H1 (cell line): ENCODE results near the gene RGCC. TPM values are rescaled to one million over a fixed set of nuclear protein-coding genes. Genes with fewer than 3 reads are reported as not detected.

ENCODE experiments used
- SRF ChIP-seq: IDR thresholded peaks from 2 replicates; pipeline ENCODE4 v1.6.1; 2011; ENCODE audit warnings: mild to moderate bottlenecking, low read depth, low read length, moderate library complexity
- polyA plus RNA-seq, 7 experiments: library from polyadenylated mRNA; depleted of rRNA in 3 of 7; stranded (reverse) in 5 of 7; unstranded in 2 of 7; fragments of >200 nt in 5 of 7; fragments of 200-250 nt in 2 of 7; gene quantifications; 1 replicate in 5 of 7; 2 replicates in 1 of 7; 4 replicates in 1 of 7; pipeline versions ENCODE4 v1.2.1 to v1.2.3, GENCODE V29; 2011 to 2013; ENCODE audit warnings: missing spikeins in 2 of 7, mixed read lengths in 2 of 7
- total RNA-seq: library from RNA; stranded (reverse); fragmentation: NEBNext Ultra II Directional; extraction: Animal tissue kit (Norgen Biotek cat#: 25700); gene quantifications from 2 replicates; pipeline ENCODE4 v1.2.1, GENCODE V29; 2021
- TF ChIP-seq, protein P1 (sequence below): IDR thresholded peaks from 2 replicates; pipeline ENCODE4 v1.6.1; 2012; ENCODE audit warnings: low read length, inconsistent platforms

RGCC gene
- total and polyA plus RNA-seq, 2 of the 8 experiments (the other 6 are each of a cell fraction or from before 2014, with no cell fraction given): 0.41 TPM; not detected in 1

GRCh38 chr13:41468631-41469030, 11.3 kb downstream of the RGCC start (continued):
- TF ChIP-seq, protein P1, sequence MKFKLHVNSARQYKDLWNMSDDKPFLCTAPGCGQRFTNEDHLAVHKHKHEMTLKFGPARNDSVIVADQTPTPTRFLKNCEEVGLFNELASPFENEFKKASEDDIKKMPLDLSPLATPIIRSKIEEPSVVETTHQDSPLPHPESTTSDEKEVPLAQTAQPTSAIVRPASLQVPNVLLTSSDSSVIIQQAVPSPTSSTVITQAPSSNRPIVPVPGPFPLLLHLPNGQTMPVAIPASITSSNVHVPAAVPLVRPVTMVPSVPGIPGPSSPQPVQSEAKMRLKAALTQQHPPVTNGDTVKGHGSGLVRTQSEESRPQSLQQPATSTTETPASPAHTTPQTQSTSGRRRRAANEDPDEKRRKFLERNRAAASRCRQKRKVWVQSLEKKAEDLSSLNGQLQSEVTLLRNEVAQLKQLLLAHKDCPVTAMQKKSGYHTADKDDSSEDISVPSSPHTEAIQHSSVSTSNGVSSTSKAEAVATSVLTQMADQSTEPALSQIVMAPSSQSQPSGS: no peak
- no peak for TF ChIP-seq SRF
